A549 (cell line): ENCODE measurements around the gene SPIRE2.

Source experiments
- CTCF ChIP-seq: fragments of >200 bp; sonication (Bioruptor Twin); formaldehyde crosslinking; IDR thresholded peaks from 3 replicates; pipeline ENCODE4 v1.5.1; 2016
- KDM5A ChIP-seq: fragments of 200-600 bp; sonication (generic); IDR thresholded peaks from 2 replicates; pipeline ENCODE4 v1.6.1; 2016; ENCODE audit warnings: antibody characterized with exemption, mild to moderate bottlenecking
- MAFK ChIP-seq: fragments of 450-650 bp; IDR thresholded peaks from 2 replicates; pipeline ENCODE4 v1.6.1; 2014; ENCODE audit not compliant: partially characterized antibody
- MAX ChIP-seq: IDR thresholded peaks from 2 replicates; pipeline ENCODE4 v1.6.1; 2012
- POLR2AphosphoS2 ChIP-seq: conservative IDR thresholded peaks from 2 replicates; pipeline ENCODE4 v1.6.1; 2012; ENCODE audit warnings: low read length, improper control_type of control experiment, inconsistent platforms
- RAD21 ChIP-seq, 2 experiments: fragments of >200 bp in 1 of 2; sonication (Bioruptor Twin) in 1 of 2; formaldehyde crosslinking in 1 of 2; IDR thresholded peaks in 1 of 2; conservative IDR thresholded peaks in 1 of 2; 2 replicates in 1 of 2; 3 replicates in 1 of 2; pipeline ENCODE4 v1.6.1; 2012 to 2018; ENCODE audit warnings: inconsistent platforms in 1 of 2
- RCOR1 ChIP-seq: fragments of 150-350 bp; IDR thresholded peaks from 2 replicates; pipeline ENCODE4 v1.6.1; 2014; ENCODE audit warnings: antibody characterized with exemption, low read length, low read depth
- TF ChIP-seq, protein P1 (sequence below): fragments of 450-650 bp; IDR thresholded peaks from 2 replicates; pipeline ENCODE4 v1.6.1; 2014; ENCODE audit warnings: antibody characterized with exemption

- no peak for TF ChIP-seq MAFK
- TF ChIP-seq CTCF = no peak
- TF ChIP-seq, protein P1, sequence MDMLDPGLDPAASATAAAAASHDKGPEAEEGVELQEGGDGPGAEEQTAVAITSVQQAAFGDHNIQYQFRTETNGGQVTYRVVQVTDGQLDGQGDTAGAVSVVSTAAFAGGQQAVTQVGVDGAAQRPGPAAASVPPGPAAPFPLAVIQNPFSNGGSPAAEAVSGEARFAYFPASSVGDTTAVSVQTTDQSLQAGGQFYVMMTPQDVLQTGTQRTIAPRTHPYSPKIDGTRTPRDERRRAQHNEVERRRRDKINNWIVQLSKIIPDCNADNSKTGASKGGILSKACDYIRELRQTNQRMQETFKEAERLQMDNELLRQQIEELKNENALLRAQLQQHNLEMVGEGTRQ = no peak
- TF ChIP-seq MAX = no peak
- TF ChIP-seq KDM5A = no peak
- no peak for TF ChIP-seq POLR2AphosphoS2
- no peak for TF ChIP-seq RAD21 (conservative IDR thresholded peaks at IDR 0.05 in 1 of 2, IDR thresholded peaks at IDR 0.05 in 1 of 2)
- TF ChIP-seq RCOR1 = no peak
These were observed 5.0 kb upstream of the SPIRE2 start for GRCh38 chr16:89823087-89823823.
